Epithelial cell of alveolus of lung (primary cell): ENCODE data around the gene ZNF222. TPM values are rescaled to one million over a fixed set of nuclear protein-coding genes. Genes with fewer than 3 reads are reported as not detected.

Experiments
- total RNA-seq: library from RNA; depleted of rRNA; stranded (reverse); fragments of >200 nt; gene quantifications from 2 replicates; pipeline ENCODE4 v1.2.1, GENCODE V29; 2015

Gene ZNF222
- total RNA-seq, result 3.5 and 5.4 TPM in 2 replicates

DNA sequence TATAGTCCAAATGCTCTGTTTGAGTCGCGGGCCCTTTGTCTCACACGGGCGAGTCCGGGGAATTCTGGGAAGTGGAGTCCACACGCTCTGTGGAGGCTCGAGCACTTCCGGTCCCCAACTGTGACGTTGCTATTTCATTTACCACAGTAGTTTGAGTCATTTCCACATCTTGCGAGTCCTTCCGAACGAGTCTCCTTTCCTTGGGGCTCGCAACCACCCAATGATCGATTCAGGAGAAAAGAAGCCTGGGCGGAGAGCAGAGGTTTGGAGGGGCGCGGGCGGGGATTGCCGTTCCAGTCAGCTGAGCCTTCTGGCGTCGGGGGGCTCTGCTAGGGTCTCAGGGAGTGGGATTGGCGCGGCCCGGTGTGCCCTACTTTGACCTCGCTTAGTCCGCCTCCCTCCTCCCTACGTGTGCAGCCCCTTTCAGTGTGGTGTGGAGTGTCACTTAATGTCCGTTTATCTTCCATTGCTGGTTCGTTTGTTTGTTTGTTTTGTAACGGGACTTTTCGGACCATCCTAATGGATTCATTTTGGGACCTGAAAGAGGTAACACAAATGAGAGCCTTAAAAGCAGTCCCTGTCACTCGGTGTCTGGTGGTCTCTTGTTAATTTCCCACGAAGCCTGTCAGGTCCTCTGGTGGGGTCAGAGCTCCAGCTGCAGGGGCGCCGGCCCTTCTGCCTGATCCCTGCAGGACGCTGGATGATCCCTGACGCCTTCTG lies at the start of gene ZNF222:
Gene ZNF222 (plus strand): TSS at position 163 of the 720 bp plus-strand sequence. CDS start 58 bp downstream, at position 221.

DNA sequence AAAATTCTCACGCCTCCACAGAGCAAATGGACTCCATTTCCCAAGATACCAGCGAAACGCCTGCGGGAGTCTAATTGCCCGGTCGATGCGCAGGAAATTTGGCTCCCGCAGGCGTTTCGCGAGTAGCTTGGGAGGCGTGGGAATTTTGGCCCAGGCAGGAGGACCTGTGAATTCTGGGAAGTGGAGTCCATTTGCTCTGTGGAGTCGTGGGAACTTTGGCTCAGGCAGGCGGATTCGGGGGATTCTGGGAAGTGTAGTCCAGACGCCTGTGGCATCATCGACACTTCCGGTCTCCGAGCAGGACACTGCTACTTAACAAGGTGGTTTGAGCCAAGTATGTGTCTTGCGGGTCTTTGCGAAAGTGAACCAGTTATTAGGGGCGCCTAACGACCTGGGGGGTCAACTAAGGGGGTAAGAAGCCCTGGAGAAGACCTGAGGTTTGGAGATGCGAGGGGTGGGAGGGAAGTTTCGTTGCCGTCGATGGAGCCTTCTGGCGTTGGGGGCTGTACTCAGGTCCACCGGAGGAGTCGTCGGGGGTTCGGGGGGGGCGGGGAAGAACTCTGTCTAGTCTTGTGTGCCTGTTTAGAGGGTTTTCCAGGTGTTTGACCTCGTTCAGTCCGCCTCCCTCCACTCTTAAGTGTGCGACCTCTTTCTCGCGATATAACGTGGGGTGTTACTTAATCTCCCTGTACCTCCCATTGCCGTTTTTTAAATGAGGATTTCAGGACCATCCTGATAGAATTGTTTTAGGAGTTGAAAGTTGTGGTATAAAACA lies 41.1 kb upstream of the ZNF222 start, which contains the start of gene ZNF155:
Gene ZNF155 (plus strand): TSS at position 277 of the 775 bp plus-strand sequence. CDS start 4,356 bp downstream, outside the sequence.

DNA sequence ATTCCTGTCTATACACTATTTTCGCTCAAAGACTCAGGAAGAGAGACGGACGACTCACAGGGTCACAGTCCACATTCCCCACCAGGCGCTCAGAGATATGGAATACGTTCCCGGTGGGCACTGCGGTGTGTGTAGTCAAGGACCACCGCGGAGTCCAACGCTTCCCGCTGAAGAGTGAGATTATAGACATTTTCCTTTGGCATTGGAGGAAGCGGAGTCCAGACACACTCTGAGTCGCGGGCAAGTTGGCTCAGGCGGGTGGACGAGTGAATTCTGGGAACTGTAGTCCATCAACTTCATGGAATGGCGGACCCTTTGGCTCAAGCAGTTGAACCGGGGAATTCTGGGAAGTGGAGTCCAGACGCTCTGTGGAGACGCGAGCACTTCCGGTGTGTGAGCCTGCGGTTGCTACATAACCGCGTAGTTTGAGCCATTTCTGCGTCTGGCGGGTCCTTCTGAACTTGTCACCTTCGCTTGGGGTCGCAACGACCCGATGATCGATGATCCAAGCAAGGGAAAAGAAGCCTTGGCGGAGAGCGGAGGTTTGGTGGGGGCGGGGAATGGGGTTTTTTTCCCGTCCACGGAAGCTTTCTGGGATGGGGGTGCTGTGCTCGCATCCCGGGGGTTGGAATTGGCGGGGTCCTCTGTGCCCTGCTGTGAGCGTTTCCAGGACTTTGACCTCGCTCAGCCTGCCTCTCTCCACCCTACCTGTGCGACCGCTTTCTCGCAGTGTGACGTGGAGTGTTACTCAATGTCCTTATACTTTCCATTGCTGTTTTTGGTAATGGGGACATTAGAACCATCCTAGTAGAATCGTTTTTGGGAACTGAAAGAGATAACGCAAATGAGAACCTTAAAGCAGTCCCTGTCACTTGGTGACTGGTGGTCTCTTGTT lies 22.4 kb upstream of the ZNF222 start, which contains the start of gene ZNF230:
Gene ZNF230 (plus strand): TSS at position 392 of the 895 bp plus-strand sequence. CDS start 4,122 bp downstream, outside the sequence.

GRCh38 chr19:44051650-44052402 lies 26.6 kb downstream of the ZNF222 start, which contains the start of gene ZNF223:
TSS of gene ZNF223 (plus strand) at chr19:44052036. CDS start at chr19:44055177, 3,141 bp downstream.

DNA sequence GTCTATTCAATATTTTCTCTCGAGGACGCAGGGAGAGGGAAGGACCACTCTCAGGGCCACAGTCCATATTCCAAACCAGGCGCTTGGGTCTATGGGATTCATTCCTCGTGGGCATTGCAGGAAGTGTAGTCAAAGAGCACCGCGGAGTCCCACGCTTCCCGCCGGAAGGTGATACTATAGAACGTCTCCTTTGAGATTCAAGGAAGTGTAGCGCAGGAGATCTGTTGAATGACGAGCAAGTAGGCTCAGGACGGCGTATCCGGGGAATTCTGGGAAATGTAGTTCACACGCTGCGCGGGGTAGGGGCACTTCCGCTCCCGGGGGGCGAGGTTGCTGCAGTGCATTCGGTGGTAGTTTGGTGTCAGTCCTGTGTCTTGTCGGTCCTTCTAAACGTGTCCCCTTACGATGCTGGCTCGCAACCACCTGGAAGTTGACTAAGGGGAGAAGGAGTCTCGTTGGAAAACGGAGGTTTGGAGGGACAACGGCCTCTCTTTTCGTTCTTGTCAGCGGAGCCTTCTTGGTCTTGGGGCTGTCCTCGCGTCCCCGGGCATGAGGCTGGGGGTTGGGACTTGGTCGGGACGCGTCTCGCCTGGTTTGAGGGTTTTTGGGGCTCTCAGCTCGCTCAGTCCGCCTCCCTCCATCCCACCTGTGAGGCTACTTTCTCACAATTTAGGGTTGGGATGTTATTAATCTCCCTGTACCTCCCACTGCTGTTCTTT lies 46.8 kb downstream of the ZNF222 start, which contains the start of gene ZNF284:
Gene ZNF284 (plus strand): TSS at position 336 of the 719 bp plus-strand sequence. CDS start 4,231 bp downstream, outside the sequence.

Other genes with a start within 250 kb of the ZNF222 start
- 5.4 TPM in 1 of 2 replicates, not detected in the other for gene KCNN4, start 244.4 kb upstream of the ZNF222 start, total RNA-seq
- gene LYPD5, start 222.9 kb upstream of the ZNF222 start, total RNA-seq, result 1.3 TPM in 1 of 2 replicates, not detected in the other
- 2.7 and 7.1 TPM in 2 replicates for gene ZNF283, start 198.1 kb upstream of the ZNF222 start, total RNA-seq
- 1.9 and 11.3 TPM in 2 replicates for gene ZNF404, start 141.4 kb upstream of the ZNF222 start, total RNA-seq
- gene ZNF45, start 90.1 kb upstream of the ZNF222 start, total RNA-seq, result 7.2 and 22.8 TPM in 2 replicates
- gene ZNF221, start 74.2 kb upstream of the ZNF222 start, total RNA-seq, result 2.6 and 15.8 TPM in 2 replicates
- gene ZNF155, start 41.2 kb upstream of the ZNF222 start, total RNA-seq, result 2.6 and 10.3 TPM in 2 replicates
- 2.2 and 3.7 TPM in 2 replicates for gene ZNF230, start 22.4 kb upstream of the ZNF222 start, total RNA-seq
- 4.1 and 4.8 TPM in 2 replicates for gene ZNF223, start 26.7 kb downstream of the ZNF222 start, total RNA-seq
- gene ZNF284, start 46.8 kb downstream of the ZNF222 start, total RNA-seq, result 2.1 and 7.8 TPM in 2 replicates
- 8.9 and 12.3 TPM in 2 replicates for gene ZNF224, start 69.0 kb downstream of the ZNF222 start, total RNA-seq
- 1.6 and 4.6 TPM in 2 replicates for gene ZNF225, start 88.0 kb downstream of the ZNF222 start, total RNA-seq
- gene ZNF234, start 116.2 kb downstream of the ZNF222 start, total RNA-seq, result 3.4 and 5.0 TPM in 2 replicates
- 11.5 and 73.9 TPM in 2 replicates for gene ZNF226, start 139.7 kb downstream of the ZNF222 start, total RNA-seq
- 7.9 and 13.9 TPM in 2 replicates for gene ZNF227, start 187.2 kb downstream of the ZNF222 start, total RNA-seq
- 0.56 and 0.65 TPM in 2 replicates for gene ZNF233, start 234.5 kb downstream of the ZNF222 start, total RNA-seq